Caco-2 (cell line): Measurements from ENCODE around the gene SNHG17. TPM values are rescaled to one million over a fixed set of nuclear protein-coding genes. Genes with fewer than 3 reads are reported as not detected.
A peak's percentile ranks its signal among the peaks of the same experiment; 100 is the strongest.

ENCODE experiments used
- BruUV-seq: library from RNA; stranded (reverse); fragments of 400-500 nt; replicated peaks from 2 replicates; lab custom pipeline; 2021; lab: Mats Ljungman, UMichigan
- CTCF ChIA-PET: fragments of 300-600 bp; sonication (Branson Sonifier 250); formaldehyde crosslinking; loops from one replicate; lab custom pipeline; 2022; ENCODE audit warnings: antibody characterized with exemption; lab: Charles Lee
- POLR2A ChIA-PET: fragments of 300-600 bp; sonication (Branson Sonifier 250); formaldehyde crosslinking; loops from one replicate; lab custom pipeline; 2022; ENCODE audit warnings: antibody characterized with exemption; lab: Charles Lee
- DNase-seq, 2 experiments: peaks; one replicate each; pipeline versions ENCODE4 v3.0.0 to v3.0.0-alpha.2; 2020 to 2022
- H3K27me3 ChIP-seq: replicated peaks from 2 replicates; pipeline ENCODE4 v1.6.0; 2011; ENCODE audit warnings: low read length; ENCODE audit not compliant: control insufficient read depth, insufficient read depth
- H3K36me3 ChIP-seq: 2 replicates; pipeline ENCODE4 v1.5.1; 2011; ENCODE audit warnings: low read length; ENCODE audit not compliant: control insufficient read depth, insufficient read depth
- H3K4me1 ChIP-seq: fragments of 250-450 bp; sonication (Bioruptor Pico); 2 replicates; pipeline ENCODE4 v1.5.1; 2020; ENCODE audit warnings: mild to moderate bottlenecking
- H3K4me3 ChIP-seq: 2 replicates; pipeline ENCODE4 v1.5.1; 2011; ENCODE audit warnings: low read depth, mild to moderate bottlenecking, control low read depth, low read length
- H3K9me3 ChIP-seq: fragments of 250-450 bp; sonication (Bioruptor Pico); 2 replicates; pipeline ENCODE4 v1.5.1; 2020; ENCODE audit warnings: mild to moderate bottlenecking, moderate library complexity
- H3K27ac Mint-ChIP-seq: one replicate; pipeline ENCODE4 v1.8.0; 2022; ENCODE audit warnings: mixed read lengths; ENCODE audit not compliant: unreplicated experiment
- H3K27me3 Mint-ChIP-seq: one replicate; pipeline ENCODE4 v1.8.0; 2022; ENCODE audit warnings: mixed read lengths; ENCODE audit not compliant: insufficient read depth, unreplicated experiment
- H3K36me3 Mint-ChIP-seq: one replicate; pipeline ENCODE4 v1.8.0; 2022; ENCODE audit warnings: mild to moderate bottlenecking, mixed read lengths; ENCODE audit not compliant: insufficient read depth, unreplicated experiment
- H3K4me1 Mint-ChIP-seq: one replicate; pipeline ENCODE4 v1.8.0; 2022; ENCODE audit warnings: low read depth, mixed read lengths; ENCODE audit not compliant: unreplicated experiment
- H3K4me3 Mint-ChIP-seq: one replicate; pipeline ENCODE4 v1.8.0; 2022; ENCODE audit warnings: mild to moderate bottlenecking, moderate library complexity, mixed read lengths; ENCODE audit not compliant: unreplicated experiment
- H3K9me3 Mint-ChIP-seq: one replicate; pipeline ENCODE4 v1.8.0; 2022; ENCODE audit warnings: mixed read lengths; ENCODE audit not compliant: unreplicated experiment
- intact Hi-C: fragments of 100-400 bp; cut with micrococcal nuclease; formaldehyde crosslinking; loops from one replicate; pipeline ENCODE4 v1.10.0; 2022; ENCODE audit not compliant: unreplicated experiment
- total RNA-seq: library from RNA; stranded (reverse); gene quantifications from 2 replicates; pipeline ENCODE4 v1.2.3, GENCODE V29; 2022
- TF ChIP-seq, protein P1 (sequence below), 2 experiments: fragments of 200-600 bp in 1 of 2; IDR thresholded peaks; 1 replicate in 1 of 2; 2 replicates in 1 of 2; pipeline versions ENCODE4 v1.5.1 to v1.8.0; 2011 to 2022; ENCODE audit warnings: antibody characterized with exemption in 1 of 2, control low read depth in 1 of 2, inconsistent platforms in 1 of 2, low read depth in 1 of 2, low read length in 1 of 2, mild to moderate bottlenecking in 1 of 2, moderate library complexity in 1 of 2; ENCODE audit not compliant: insufficient read depth in 1 of 2, severe bottlenecking in 1 of 2, unreplicated experiment in 1 of 2

Gene SNHG17
- total RNA-seq, 1 experiment from 2014 or later, result 362 TPM

DNA sequence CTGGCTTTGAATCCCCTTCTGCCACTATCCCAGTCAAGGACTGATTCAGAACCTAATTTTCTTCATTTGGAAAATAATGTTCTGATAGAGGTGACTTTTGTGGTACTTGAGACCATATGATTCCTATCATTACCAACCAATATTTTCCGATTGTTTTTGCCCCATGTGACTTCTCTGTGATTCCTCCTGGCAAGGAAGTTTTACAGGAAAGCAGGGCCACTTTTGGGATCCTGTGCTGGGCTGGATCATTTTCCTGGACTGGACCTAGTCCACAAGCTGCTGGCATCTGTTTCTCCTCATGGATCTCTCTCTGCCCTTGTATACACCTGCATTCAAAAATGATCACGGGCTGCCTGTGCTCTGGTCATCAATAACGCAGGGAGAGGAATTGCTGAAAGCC lies 13.9 kb upstream of the SNHG17 start:
- intact Hi-C loops, result no loop called here
- no TSS peak for BruUV-seq
- ChIA-PET CTCF (interaction anchor here (3.6 to 3.8 kb wide), 2 partner anchors 14 to 24 kb away, joined by 73 to 91 read pairs; partner anchors contain the start of genes RALGAPB and SNHG17), POLR2A (interaction anchor here (3.3 to 3.6 kb wide), 2 partner anchors 15 to 24 kb away, joined by 56 to 101 read pairs; partner anchors contain the start of genes RALGAPB and SNHG17)
- H3K4me3 ChIP-seq, result no peak overlapping the region
- H3K27ac Mint-ChIP-seq, result no peak overlapping the region
- no peaks in the 10 kb centered on the region for H3K9me3 ChIP-seq
- no peak for DNase-seq
- TF ChIP-seq, protein P1, sequence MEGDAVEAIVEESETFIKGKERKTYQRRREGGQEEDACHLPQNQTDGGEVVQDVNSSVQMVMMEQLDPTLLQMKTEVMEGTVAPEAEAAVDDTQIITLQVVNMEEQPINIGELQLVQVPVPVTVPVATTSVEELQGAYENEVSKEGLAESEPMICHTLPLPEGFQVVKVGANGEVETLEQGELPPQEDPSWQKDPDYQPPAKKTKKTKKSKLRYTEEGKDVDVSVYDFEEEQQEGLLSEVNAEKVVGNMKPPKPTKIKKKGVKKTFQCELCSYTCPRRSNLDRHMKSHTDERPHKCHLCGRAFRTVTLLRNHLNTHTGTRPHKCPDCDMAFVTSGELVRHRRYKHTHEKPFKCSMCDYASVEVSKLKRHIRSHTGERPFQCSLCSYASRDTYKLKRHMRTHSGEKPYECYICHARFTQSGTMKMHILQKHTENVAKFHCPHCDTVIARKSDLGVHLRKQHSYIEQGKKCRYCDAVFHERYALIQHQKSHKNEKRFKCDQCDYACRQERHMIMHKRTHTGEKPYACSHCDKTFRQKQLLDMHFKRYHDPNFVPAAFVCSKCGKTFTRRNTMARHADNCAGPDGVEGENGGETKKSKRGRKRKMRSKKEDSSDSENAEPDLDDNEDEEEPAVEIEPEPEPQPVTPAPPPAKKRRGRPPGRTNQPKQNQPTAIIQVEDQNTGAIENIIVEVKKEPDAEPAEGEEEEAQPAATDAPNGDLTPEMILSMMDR (IDR thresholded peaks at IDR 0.05; ENCODE audit: insufficient read depth in 1 of 2, low read depth in 1 of 2, low read length in 1 of 2, severe bottlenecking in 1 of 2, unreplicated experiment in 1 of 2), result no peak
- peaks cover 14% of the 10 kb centered on the region for H3K4me1 ChIP-seq
- no peaks in the 10 kb centered on the region for H3K27me3 ChIP-seq
- H3K4me1 Mint-ChIP-seq, result peaks cover 19% of the 10 kb centered on the region
- H3K36me3 Mint-ChIP-seq, result peaks cover 27% of the 10 kb centered on the region
- no peaks in the 10 kb centered on the region for H3K27me3 Mint-ChIP-seq
- H3K9me3 Mint-ChIP-seq, result no peaks in the 10 kb centered on the region
- no peaks in the 10 kb centered on the region; the same call in 1 of the 2 replicates for H3K36me3 ChIP-seq
- H3K4me3 Mint-ChIP-seq, result no peak overlapping the region

DNA sequence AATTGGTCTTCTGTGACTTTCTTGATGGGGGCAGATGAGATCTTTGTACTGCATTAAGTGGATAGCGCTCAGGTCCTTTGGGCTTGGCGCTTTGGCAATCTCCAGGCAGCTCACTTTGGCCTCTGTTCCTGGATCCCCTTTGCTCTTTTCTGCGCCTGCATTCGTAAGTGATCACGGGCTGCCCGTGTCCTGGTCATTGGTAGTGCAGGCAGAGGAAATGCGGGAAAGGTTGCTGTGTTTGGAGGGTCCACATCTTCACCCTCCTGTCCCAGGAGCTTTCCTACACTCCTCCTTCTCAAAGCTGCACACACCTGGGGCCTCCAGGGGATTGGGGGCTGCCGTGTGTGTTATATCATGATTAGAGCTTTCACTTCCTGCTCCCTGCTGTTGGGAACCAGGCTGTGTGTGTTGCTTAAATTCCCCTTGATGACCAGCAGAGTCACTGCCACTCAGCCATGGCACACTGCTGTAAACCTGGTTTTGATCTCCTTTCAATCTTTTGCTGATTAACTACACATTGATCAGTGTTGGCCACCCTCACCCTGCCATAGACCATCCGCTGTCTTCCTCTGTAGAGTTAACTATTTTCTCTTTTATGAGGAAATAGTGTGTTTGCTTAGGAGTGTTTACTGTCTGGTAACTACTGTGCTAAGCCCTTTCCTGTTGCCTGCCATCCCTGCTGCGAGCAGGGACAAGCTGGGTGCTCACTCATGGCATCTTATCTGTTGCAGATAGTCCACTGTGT lies 13.0 kb upstream of the SNHG17 start:
- intact Hi-C loops, result no loop called here
- BruUV-seq, result no TSS peak

DNA sequence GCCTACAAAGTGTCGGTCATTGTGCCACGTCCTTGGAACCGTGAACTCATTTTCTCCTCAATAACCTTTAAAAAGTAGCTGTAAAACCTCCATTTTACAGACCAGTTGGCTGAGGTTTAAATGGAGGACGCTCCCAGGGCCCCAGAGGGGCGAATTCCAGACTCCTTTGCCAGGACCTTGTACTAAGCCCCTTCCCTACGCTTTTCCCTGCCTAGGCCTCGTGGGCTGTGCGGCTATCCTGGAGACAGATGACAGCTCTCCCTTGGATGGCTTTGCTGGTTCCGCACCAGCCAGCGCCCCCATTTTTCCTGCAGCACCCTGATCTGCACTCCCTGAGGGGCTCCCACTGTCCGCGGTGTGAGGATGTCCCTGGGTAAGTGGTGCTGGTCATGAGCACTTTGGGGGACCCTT lies 12.1 kb upstream of the SNHG17 start:
- H3K4me3 Mint-ChIP-seq, result peak overlapping the region; percentile 81
- intact Hi-C loops, result no loop called here
- POLR2A ChIA-PET, result interaction anchor here (0.7 to 3.6 kb wide), 3 partner anchors 13 to 26 kb away, joined by 3 to 101 read pairs (median 56); partner anchors contain the start of genes RALGAPB and SNHG17

More for the DNA sequence above, 13.0 kb upstream of the SNHG17 start:
- peak in 1 of 2 experiments; percentile 44 for DNase-seq
- POLR2A ChIA-PET, result interaction anchor here (0.7 to 3.6 kb wide), 3 partner anchors 14 to 25 kb away, joined by 3 to 101 read pairs (median 56); partner anchors contain the start of genes RALGAPB and SNHG17
- Histone ChIP-seq H3K36me3 (no peaks in the 10 kb centered on the region; the same call in 1 of the 2 replicates), H3K4me3 (no peak overlapping the region), H3K9me3 (no peaks in the 10 kb centered on the region), H3K27me3 (no peaks in the 10 kb centered on the region), H3K4me1 (peaks cover 14% of the 10 kb centered on the region)
- Mint-ChIP-seq H3K27me3 (no peaks in the 10 kb centered on the region), H3K36me3 (peaks cover 27% of the 10 kb centered on the region), H3K4me3 (peak overlapping the region; percentile 81), H3K9me3 (no peaks in the 10 kb centered on the region), H3K4me1 (peaks cover 19% of the 10 kb centered on the region), H3K27ac (peak overlapping the region; percentile 63)
- TF ChIP-seq, protein P1 (IDR thresholded peaks at IDR 0.05; ENCODE audit: insufficient read depth in 1 of 2, low read depth in 1 of 2, low read length in 1 of 2, severe bottlenecking in 1 of 2, unreplicated experiment in 1 of 2), result no peak
- CTCF ChIA-PET, result interaction anchor here (0.7 to 3.8 kb wide), 4 partner anchors 11 to 1843 kb away, joined by 4 to 91 read pairs (median 38); partner anchors contain the start of genes RALGAPB and SNHG17

More for the DNA sequence above, 12.1 kb upstream of the SNHG17 start:
- peak overlapping the region; percentile 70 for H3K4me3 ChIP-seq
- DNase-seq, result no peak
- BruUV-seq, result no TSS peak
- no peaks in the 10 kb centered on the region for H3K9me3 ChIP-seq
- Mint-ChIP-seq H3K27me3 (peaks cover 3% of the 10 kb centered on the region), H3K4me1 (peaks cover 19% of the 10 kb centered on the region), H3K9me3 (no peaks in the 10 kb centered on the region), H3K36me3 (peaks cover 27% of the 10 kb centered on the region), H3K27ac (peak overlapping the region; percentile 63)
- TF ChIP-seq, protein P1 (IDR thresholded peaks at IDR 0.05; ENCODE audit: insufficient read depth in 1 of 2, low read depth in 1 of 2, low read length in 1 of 2, severe bottlenecking in 1 of 2, unreplicated experiment in 1 of 2), result no peak
- no peaks in the 10 kb centered on the region; the same call in 1 of the 2 replicates for H3K36me3 ChIP-seq
- H3K27me3 ChIP-seq, result no peaks in the 10 kb centered on the region
- peaks cover 14% of the 10 kb centered on the region for H3K4me1 ChIP-seq
- CTCF ChIA-PET, result interaction anchor here (1.5 to 3.8 kb wide), 3 partner anchors 10 to 26 kb away, joined by 4 to 91 read pairs (median 73); partner anchors contain the start of genes RALGAPB and SNHG17
